Measurements from ENCODE around the gene INS. TPM values are rescaled to one million over a fixed set of nuclear protein-coding genes. Genes with fewer than 3 reads are reported as not detected.
A peak's percentile ranks its signal among the peaks of the same experiment; 100 is the strongest.

The INS gene
- total RNA-seq, 6 donors from 2014 or later, result 0.67 TPM; not detected in 5

DNA sequence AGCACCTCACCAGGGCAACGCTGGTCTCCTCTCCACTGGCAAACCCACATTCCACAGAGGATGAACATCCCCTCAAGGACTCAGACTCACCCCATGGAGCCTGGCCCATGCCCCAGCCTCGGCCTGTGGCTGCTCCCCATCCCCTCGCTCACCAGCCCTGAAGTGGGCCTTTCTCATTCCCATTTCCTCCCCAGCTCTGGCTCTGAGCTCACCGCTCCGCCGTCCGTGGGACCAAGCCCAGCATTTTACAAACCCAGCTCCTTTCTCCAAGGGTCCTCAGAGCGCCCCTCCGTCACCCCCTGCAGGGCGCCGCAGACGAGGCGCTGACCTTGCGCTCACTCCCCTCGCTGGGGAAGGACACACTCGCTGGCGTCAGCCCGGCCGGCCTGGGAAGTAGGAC, 15.0 kb downstream of the INS start:
- ATAC-seq (ENCODE audit: low FRiP score in 2 of 2) (no peak), DNase-seq (peak in 1 of 2 donors; percentile 74)
- Histone ChIP-seq H3K27me3 (peaks cover under 1 to 53% (median 35%) of the 10 kb centered on the region in 4 donors), H3K4me1 (peaks cover 10 to 14% (median 12%) of the 10 kb centered on the region in 4 donors), H3K9me3 (no peaks in the 10 kb centered on the region), H3K27ac (no peak overlapping the region), H3K4me3 (no peak overlapping the region), H3K36me3 (no peaks in the 10 kb centered on the region)
- TF ChIP-seq, protein P1, sequence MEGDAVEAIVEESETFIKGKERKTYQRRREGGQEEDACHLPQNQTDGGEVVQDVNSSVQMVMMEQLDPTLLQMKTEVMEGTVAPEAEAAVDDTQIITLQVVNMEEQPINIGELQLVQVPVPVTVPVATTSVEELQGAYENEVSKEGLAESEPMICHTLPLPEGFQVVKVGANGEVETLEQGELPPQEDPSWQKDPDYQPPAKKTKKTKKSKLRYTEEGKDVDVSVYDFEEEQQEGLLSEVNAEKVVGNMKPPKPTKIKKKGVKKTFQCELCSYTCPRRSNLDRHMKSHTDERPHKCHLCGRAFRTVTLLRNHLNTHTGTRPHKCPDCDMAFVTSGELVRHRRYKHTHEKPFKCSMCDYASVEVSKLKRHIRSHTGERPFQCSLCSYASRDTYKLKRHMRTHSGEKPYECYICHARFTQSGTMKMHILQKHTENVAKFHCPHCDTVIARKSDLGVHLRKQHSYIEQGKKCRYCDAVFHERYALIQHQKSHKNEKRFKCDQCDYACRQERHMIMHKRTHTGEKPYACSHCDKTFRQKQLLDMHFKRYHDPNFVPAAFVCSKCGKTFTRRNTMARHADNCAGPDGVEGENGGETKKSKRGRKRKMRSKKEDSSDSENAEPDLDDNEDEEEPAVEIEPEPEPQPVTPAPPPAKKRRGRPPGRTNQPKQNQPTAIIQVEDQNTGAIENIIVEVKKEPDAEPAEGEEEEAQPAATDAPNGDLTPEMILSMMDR (IDR thresholded peaks at IDR 0.05), result no peak
- no peak for TF ChIP-seq POLR2AphosphoS5 (IDR thresholded peaks at IDR 0.05)
- no peak for TF ChIP-seq EP300 (IDR thresholded peaks at IDR 0.05)
- no peak for TF ChIP-seq POLR2A (IDR thresholded peaks at IDR 0.05)
- 36 to 63% methylated on average over 13 to 17 of the region's 19 CpGs for WGBS, 2 donors

DNA sequence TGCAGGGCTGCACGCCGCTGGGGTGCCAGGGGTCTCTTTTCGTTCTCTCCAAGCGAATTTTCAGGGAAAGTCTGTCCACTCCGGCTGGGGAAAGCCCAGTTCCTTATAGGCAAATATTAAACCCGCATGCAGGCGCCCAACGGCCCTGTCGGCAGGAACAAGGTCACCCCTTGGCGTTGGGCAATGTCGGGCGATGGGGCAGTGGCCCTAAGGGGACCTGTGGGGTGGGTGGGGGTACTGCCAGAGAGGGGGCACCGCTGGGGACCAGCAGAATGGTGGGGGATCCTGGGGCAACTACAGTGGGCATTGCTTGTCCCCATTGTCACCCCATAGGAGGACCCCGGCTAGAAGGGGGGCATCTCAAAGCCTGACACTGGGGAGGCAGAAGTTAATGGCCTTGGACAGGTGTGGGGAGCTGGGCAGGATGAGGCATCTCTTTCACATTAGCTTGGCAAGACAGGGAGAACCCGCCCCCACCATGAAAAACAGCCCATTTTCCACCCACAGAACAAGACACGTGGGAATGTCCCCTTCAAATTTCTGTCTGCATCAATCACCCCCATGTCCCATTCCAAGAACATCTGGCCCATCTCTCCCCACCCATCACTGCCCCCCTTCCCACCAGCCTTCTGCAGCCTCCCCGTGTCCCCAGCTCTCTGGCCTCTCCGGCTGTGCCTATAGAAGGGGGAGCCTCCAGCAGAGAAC, 16.3 kb downstream of the INS start:
- 12 to 20% methylated on average over 8 to 18 of the region's 18 CpGs for WGBS, 2 donors
- Histone ChIP-seq H3K9me3 (no peaks in the 10 kb centered on the region), H3K36me3 (no peaks in the 10 kb centered on the region), H3K4me1 (peaks cover 14 to 26% (median 21%) of the 10 kb centered on the region in 4 donors), H3K27me3 (peaks cover 3 to 60% (median 46%) of the 10 kb centered on the region in 4 donors), H3K27ac (no peak overlapping the region), H3K4me3 (no peak overlapping the region)
- DNase-seq (no peak), ATAC-seq (ENCODE audit: low FRiP score in 2 of 2) (no peak)
- TF ChIP-seq POLR2A (IDR thresholded peaks at IDR 0.05) (no peak), POLR2AphosphoS5 (IDR thresholded peaks at IDR 0.05) (no peak), EP300 (IDR thresholded peaks at IDR 0.05) (no peak)
- TF ChIP-seq, protein P1 (IDR thresholded peaks at IDR 0.05), result no peak

DNA sequence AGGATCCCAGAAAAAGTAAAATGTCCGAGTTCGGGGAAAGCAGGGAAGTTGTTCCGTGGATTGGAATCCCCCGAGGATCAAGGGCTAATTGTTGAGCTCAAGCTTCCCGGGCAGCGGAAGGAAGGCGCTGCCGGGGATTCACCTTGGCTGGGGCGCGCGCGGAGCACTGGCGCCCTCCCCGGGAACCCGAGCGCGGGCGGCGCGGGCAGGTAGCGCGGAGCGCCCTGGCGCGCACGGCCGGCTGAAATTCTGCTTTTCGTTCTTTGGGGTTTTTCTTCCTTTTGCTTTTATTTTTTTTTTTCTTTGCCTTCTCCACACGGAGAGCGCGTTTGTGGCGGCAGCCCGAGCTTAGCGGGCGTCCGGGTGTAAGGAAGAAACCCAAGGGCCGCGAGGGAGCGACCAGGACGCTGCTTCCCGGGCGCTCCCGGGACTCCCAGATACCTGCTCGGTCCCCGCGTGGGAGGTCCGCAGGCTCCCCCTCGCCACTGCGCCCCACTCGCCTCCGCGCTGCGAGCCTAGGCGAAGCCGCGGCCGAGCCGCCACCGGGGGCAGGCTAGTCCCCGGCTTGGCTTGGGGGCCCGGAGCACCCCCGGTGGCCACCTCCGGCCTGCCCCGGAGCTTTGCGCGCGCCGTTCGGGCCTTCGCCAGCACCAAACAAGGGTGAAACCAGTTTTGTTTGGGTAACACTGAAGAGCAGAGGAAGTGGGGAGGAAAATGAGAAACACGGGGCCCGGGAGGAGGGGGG, 17.0 kb downstream of the INS start:
- no peak for ATAC-seq (ENCODE audit: low FRiP score in 2 of 2)
- 1 to 3% methylated on average over 49 to 71 of the region's 72 CpGs for WGBS, 2 donors
- DNase-seq, result peak in 1 of 2 donors; percentile 81
- Histone ChIP-seq H3K9me3 (no peaks in the 10 kb centered on the region), H3K27me3 (peaks cover 3 to 67% (median 51%) of the 10 kb centered on the region in 4 donors), H3K36me3 (no peaks in the 10 kb centered on the region), H3K27ac (no peak overlapping the region), H3K4me1 (peaks cover 14 to 34% (median 24%) of the 10 kb centered on the region in 4 donors), H3K4me3 (no peak overlapping the region)
- TF ChIP-seq EP300 (IDR thresholded peaks at IDR 0.05) (no peak), POLR2AphosphoS5 (IDR thresholded peaks at IDR 0.05) (no peak), POLR2A (IDR thresholded peaks at IDR 0.05) (no peak)
- TF ChIP-seq, protein P1 (IDR thresholded peaks at IDR 0.05), result no peak

DNA sequence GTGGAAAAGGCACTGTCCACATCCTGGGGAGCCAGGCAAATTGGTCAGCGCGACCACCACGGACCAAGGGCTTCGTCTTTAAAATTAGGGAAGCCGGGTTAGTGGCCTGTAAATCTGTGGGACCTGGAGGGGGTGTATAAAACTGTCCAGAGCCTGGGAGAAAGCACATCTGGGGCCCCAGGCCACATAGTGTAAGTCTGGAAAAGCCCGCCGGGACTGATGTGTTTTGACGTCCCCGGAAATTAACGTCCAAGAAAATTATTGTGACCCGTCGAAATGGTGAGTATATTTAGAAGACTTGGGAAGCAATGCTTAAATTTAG, 17.6 kb downstream of the INS start:
- Histone ChIP-seq H3K36me3 (no peaks in the 10 kb centered on the region), H3K4me1 (peaks cover 19 to 39% (median 30%) of the 10 kb centered on the region in 4 donors), H3K9me3 (no peaks in the 10 kb centered on the region), H3K27ac (no peak overlapping the region), H3K4me3 (no peak overlapping the region), H3K27me3 (peaks cover 3 to 72% (median 54%) of the 10 kb centered on the region in 4 donors)
- WGBS, 2 donors, result 4 to 5% methylated on average over 12 of the region's 12 CpGs
- ATAC-seq (ENCODE audit: low FRiP score in 2 of 2) (no peak), DNase-seq (no peak)
- TF ChIP-seq, protein P1 (IDR thresholded peaks at IDR 0.05), result no peak

Data from upper lobe of left lung (tissue), 6 donors.